SH-SY5Y (cell line): ENCODE data around the gene RBM23.

Experiments
- GATA2 ChIP-seq: IDR thresholded peaks from 2 replicates; pipeline ENCODE4 v1.6.1; 2011; ENCODE audit warnings: mild to moderate bottlenecking, low read depth, low read length
- GATA3 ChIP-seq: IDR thresholded peaks from 2 replicates; pipeline ENCODE4 v1.6.1; 2011; ENCODE audit warnings: low read depth, mild to moderate bottlenecking, low read length, moderate library complexity

- TF ChIP-seq GATA3 (no peak), GATA2 (no peak)
Observed at GRCh38 chr14:22888662-22889061, 30.3 kb downstream of the RBM23 start.
